Panc1 (cell line): Measurements from ENCODE around the gene ARHGAP8.

Experiments used
- POLR2AphosphoS5 ChIP-seq: IDR thresholded peaks from 2 replicates; pipeline ENCODE4 v1.6.1; 2012; ENCODE audit warnings: mild to moderate bottlenecking, low read depth, low read length, moderate library complexity
- SIN3A ChIP-seq: IDR thresholded peaks from 2 replicates; pipeline ENCODE4 v1.6.1; 2012; ENCODE audit warnings: low read depth, mild to moderate bottlenecking, low read length, moderate library complexity, borderline replicate concordance; ENCODE audit not compliant: insufficient read depth
- TCF7L2 ChIP-seq: IDR thresholded peaks from 2 replicates; pipeline ENCODE4 v1.6.1; 2011; ENCODE audit warnings: mild to moderate bottlenecking, low read depth, low read length, inconsistent platforms
- TF ChIP-seq, protein P1 (sequence below): fragments of 450-650 bp; IDR thresholded peaks from 2 replicates; pipeline ENCODE4 v1.5.1; 2017; ENCODE audit warnings: mild to moderate bottlenecking
- TF ChIP-seq, protein P2 (sequence below), 2 experiments: IDR thresholded peaks; 2 replicates each; pipeline ENCODE4 v1.6.1; 2011 to 2012; ENCODE audit warnings: low read depth in 2 of 2, control low read depth in 1 of 2, low read length in 1 of 2, mild to moderate bottlenecking in 1 of 2, moderate library complexity in 1 of 2; ENCODE audit not compliant: insufficient read depth in 1 of 2

DNA sequence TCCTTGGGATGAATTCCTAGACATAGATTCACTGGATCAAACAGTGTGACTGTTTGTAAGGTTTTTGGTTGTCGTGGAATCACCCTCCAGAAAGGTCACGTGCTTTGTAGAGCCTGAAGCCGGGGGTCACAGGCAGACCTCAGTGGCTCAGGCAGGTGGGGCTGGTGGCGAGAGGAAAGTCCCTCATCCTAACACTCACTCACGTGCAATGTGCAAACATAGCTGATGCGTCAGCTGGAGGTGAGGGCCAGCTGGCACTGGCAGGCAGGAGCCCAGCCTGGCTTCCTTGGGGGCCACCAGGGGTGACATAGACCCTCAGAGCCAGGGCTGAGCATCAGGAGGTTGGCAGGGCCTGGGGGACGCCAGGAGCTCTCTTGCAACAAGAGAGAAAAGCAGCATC lies 90.0 kb downstream of the ARHGAP8 start:
- TF ChIP-seq, protein P1, sequence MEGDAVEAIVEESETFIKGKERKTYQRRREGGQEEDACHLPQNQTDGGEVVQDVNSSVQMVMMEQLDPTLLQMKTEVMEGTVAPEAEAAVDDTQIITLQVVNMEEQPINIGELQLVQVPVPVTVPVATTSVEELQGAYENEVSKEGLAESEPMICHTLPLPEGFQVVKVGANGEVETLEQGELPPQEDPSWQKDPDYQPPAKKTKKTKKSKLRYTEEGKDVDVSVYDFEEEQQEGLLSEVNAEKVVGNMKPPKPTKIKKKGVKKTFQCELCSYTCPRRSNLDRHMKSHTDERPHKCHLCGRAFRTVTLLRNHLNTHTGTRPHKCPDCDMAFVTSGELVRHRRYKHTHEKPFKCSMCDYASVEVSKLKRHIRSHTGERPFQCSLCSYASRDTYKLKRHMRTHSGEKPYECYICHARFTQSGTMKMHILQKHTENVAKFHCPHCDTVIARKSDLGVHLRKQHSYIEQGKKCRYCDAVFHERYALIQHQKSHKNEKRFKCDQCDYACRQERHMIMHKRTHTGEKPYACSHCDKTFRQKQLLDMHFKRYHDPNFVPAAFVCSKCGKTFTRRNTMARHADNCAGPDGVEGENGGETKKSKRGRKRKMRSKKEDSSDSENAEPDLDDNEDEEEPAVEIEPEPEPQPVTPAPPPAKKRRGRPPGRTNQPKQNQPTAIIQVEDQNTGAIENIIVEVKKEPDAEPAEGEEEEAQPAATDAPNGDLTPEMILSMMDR, result no peak
- TF ChIP-seq POLR2AphosphoS5, result no peak
- TF ChIP-seq, protein P2, sequence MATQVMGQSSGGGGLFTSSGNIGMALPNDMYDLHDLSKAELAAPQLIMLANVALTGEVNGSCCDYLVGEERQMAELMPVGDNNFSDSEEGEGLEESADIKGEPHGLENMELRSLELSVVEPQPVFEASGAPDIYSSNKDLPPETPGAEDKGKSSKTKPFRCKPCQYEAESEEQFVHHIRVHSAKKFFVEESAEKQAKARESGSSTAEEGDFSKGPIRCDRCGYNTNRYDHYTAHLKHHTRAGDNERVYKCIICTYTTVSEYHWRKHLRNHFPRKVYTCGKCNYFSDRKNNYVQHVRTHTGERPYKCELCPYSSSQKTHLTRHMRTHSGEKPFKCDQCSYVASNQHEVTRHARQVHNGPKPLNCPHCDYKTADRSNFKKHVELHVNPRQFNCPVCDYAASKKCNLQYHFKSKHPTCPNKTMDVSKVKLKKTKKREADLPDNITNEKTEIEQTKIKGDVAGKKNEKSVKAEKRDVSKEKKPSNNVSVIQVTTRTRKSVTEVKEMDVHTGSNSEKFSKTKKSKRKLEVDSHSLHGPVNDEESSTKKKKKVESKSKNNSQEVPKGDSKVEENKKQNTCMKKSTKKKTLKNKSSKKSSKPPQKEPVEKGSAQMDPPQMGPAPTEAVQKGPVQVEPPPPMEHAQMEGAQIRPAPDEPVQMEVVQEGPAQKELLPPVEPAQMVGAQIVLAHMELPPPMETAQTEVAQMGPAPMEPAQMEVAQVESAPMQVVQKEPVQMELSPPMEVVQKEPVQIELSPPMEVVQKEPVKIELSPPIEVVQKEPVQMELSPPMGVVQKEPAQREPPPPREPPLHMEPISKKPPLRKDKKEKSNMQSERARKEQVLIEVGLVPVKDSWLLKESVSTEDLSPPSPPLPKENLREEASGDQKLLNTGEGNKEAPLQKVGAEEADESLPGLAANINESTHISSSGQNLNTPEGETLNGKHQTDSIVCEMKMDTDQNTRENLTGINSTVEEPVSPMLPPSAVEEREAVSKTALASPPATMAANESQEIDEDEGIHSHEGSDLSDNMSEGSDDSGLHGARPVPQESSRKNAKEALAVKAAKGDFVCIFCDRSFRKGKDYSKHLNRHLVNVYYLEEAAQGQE (IDR thresholded peaks at IDR 0.05; ENCODE audit: insufficient read depth in 1 of 2, low read depth in 2 of 2, low read length in 1 of 2), result no peak
- TF ChIP-seq TCF7L2, result no peak
- no peak for TF ChIP-seq SIN3A
